ENCODE data around the gene MBD6. TPM values are rescaled to one million over a fixed set of nuclear protein-coding genes. Genes with fewer than 3 reads are reported as not detected.
"Not testable (repeated sequence)": the region's sequence is repeated elsewhere in the genome, so short reads cannot be mapped to it uniquely, and the experiment has no call there.

The MBD6 gene
- total RNA-seq, 8 experiments from 2014 or later = 5.5 to 37.5 (median 9.7) TPM

DNA sequence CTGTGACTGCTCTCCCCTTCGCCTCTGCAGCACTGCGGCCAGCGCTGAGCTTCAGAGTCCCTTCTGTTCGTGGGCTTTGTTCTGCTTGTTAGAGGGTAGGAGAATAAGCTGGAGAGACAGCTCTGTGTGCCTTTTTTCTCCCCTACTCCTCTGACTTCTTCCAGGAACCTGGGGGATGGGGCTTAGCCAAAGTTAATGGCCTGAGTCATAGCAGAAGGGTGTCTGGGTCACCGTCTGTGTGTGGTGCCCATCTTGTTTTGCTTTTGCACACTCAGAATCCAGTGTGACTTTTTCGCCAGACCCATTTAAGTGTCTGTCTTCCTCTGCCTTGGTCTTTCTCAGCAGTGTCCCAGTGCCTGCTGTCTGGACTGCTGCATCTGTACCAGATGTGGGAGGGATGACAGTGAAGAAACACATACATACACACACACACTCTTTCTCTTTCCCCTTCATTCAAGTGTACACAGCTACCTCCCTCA lies 30.2 kb downstream of the MBD6 start:
- peak overlapping the region; percentile 15 to 71 for H3K27ac ChIP-seq
- ATAC-seq (replicated peaks in 6 of 8) = peak in 7 of 8 experiments; percentile 7 to 31 (median 21)
- 26 to 100% (median 50%) methylated on average over 1 to 5 of the region's 6 CpGs; no CpG with 5 or more reads in 1 of the 10 experiments for WGBS, 10 experiments
- in situ Hi-C loops (cut with MboI; ENCODE audit: low pct_unique_long_range_greater_than_20kb in 2 of 9, low sequenced_read_pairs in 9 of 9, unreplicated experiment in 9 of 9) = no loop called here
- peaks cover 39 to 40% of the 10 kb centered on the region in 2 donors for H3K4me1 ChIP-seq (replicated peaks in 1 of 2)
- peak overlapping the region; percentile 60 to 73 (median 67) for H3K4me3 ChIP-seq

DNA sequence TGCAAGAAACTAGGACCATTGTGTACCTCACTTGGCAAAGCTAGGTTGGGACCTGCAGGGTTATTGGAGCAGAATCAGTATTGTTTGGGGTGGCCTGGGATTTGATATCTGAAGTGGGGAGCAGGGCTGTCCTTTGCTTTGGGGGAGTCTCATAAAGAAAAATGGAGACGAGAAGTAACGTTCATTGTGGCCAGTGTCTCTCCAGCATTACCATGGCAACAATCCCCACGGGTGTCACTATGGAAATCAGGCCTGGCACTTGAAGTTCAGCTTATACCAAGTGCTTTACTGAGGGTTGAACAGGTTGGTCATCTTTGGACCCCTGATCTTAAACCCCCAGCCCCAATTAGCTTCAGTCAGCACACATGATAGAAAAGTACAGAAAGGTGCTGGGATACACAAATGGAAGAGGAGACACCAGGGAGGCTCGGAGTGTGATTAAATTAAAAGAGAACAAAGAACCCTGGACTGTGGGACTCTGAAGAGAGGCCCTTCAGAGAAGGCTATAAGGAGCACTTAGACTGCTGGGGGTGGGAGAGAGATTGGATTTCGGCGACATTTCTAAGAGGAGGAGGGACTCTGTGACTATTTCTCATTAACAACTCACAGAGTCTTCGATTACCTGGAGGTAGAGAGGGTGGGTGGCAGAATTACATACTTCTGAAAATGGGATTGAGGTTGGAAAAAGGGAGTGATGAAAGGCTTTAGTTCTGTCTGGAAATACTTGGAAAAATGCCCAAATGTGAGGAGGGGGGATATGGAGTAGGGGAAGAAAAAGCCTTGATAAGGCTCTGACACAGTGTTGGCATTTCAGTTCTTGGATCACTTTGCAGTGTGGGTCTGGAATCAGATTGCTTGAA lies 30.9 kb downstream of the MBD6 start:
- in situ Hi-C loops (cut with MboI; ENCODE audit: low pct_unique_long_range_greater_than_20kb in 2 of 9, low sequenced_read_pairs in 9 of 9, unreplicated experiment in 9 of 9) = no loop called here
- peak in 3 of 8 experiments; percentile 11 to 22 (median 15) for ATAC-seq (replicated peaks in 6 of 8)
- WGBS, 10 experiments = 33 to 80% (median 46%) methylated on average over 1 to 6 of the region's 7 CpGs; no CpG with 5 or more reads in 3 of the 10 experiments
- Histone ChIP-seq H3K4me1 (replicated peaks in 1 of 2) (peaks cover 39 to 40% of the 10 kb centered on the region in 2 donors), H3K4me3 (peak overlapping the region; percentile 60 to 73 (median 67)), H3K27ac (peak overlapping the region; percentile 16 to 71)

DNA sequence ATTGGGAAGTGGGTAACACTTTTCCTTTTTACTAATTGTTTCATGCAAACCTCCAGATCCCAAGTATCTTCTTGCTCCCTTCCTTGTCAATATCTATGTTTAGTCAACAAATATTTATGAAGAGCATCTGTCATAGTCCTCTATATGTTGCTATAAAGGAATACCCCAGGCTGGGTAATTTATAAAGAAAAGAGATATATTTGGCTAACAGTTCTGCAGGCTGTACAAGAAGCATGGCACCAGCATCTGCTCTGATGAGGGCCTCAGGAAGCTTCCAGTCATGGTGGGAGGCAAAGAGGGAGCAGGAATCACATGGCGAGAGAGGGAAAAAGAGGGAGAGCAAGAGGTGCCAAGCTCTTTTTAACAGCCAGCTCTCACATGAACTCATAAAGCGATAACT lies 31.8 kb downstream of the MBD6 start:
- no peak for ATAC-seq (replicated peaks in 6 of 8)
- Histone ChIP-seq H3K4me1 (replicated peaks in 1 of 2) (peaks cover 36 to 38% of the 10 kb centered on the region in 2 donors), H3K27ac (no peak overlapping the region), H3K4me3 (no peak overlapping the region)
- 40 to 100% (median 100%) methylated on average over 1 to 2 of the region's 2 CpGs; no CpG with 5 or more reads in 4 of the 10 experiments for WGBS, 10 experiments
- in situ Hi-C loops (cut with MboI; ENCODE audit: low pct_unique_long_range_greater_than_20kb in 2 of 9, low sequenced_read_pairs in 9 of 9, unreplicated experiment in 9 of 9) = no loop called here

DNA sequence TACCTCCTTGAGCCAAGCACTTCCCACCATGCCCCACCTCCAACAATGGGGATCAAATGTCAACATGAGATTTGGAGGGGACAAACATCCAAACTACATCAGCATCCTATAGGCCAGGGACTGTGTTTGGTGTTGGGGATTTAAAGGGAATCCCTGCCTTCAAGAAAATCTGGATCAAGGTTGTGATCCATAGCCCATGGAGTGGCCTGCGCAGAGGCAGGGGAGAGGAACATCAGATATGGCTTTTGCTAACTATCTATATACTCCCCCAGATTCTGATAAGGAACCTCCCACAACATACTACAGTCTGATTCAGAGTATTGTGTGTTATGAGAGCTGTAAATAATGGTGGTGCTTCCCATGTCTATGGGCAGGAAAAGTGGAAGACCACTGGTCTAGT lies 32.3 kb downstream of the MBD6 start:
- H3K4me3 ChIP-seq = no peak overlapping the region
- in situ Hi-C loops (cut with MboI; ENCODE audit: low pct_unique_long_range_greater_than_20kb in 2 of 9, low sequenced_read_pairs in 9 of 9, unreplicated experiment in 9 of 9) = no loop called here
- peaks cover 35 to 36% of the 10 kb centered on the region in 2 donors for H3K4me1 ChIP-seq (replicated peaks in 1 of 2)
- 100% methylated on average over 1 of the region's 1 CpG; no CpG with 5 or more reads in 7 of the 10 experiments for WGBS, 10 experiments
- ATAC-seq (replicated peaks in 6 of 8) = no peak
- no peak overlapping the region for H3K27ac ChIP-seq

DNA sequence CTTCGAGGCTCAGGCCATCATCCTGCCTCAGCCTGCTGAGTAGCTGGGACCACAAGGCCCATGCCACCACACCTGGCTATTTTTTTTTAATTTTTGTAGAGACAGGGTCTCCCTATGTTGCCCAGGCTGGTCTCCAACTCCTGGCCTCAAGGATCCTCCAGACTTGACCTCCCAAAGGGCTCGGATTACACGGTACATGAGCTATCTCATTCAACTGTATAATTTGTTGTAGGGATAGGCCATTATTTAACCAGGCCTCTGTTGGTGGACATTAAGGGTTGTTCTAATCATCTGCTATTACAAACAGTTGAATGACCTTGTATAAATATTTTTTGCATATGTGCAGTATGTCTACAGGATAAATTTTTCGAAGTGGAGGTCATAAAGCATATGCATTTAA lies 36.2 kb downstream of the MBD6 start:
- Histone ChIP-seq H3K4me3 (no peak overlapping the region), H3K27ac (no peak overlapping the region), H3K4me1 (replicated peaks in 1 of 2) (peaks cover 8 to 15% of the 10 kb centered on the region in 2 donors)
- in situ Hi-C loops (cut with MboI; ENCODE audit: low pct_unique_long_range_greater_than_20kb in 2 of 9, low sequenced_read_pairs in 9 of 9, unreplicated experiment in 9 of 9) = no loop called here
- no peak for ATAC-seq (replicated peaks in 6 of 8)
- WGBS, 10 experiments = 0 to 92% (median 81%) methylated on average over 1 to 4 of the region's 4 CpGs; no CpG with 5 or more reads in 1 of the 10 experiments

DNA sequence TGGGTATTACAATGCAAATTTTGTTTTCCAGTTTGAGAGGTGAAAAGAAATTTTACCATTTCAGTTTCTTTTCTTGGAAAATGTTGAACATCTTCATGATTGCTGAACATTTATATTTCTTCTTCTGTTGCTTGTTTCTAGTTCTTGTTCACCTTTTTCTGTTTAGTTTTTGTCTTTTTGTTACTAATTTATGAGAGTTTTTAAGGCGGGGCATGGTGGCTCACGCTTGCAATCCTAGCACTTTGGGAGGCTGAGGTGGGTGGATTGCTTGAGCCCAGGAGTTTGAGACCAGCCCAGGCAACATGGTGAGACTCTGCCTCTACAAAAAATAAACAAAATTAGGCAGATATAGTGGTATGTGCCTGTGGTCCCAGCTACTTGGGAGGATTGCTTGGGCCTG lies 37.9 kb downstream of the MBD6 start:
- in situ Hi-C loops (cut with MboI; ENCODE audit: low pct_unique_long_range_greater_than_20kb in 2 of 9, low sequenced_read_pairs in 9 of 9, unreplicated experiment in 9 of 9) = no loop called here
- Histone ChIP-seq H3K4me1 (replicated peaks in 1 of 2) (peaks cover 6 to 8% of the 10 kb centered on the region in 2 donors), H3K4me3 (no peak overlapping the region), H3K27ac (no peak overlapping the region)
- peak in 1 of 8 experiments; percentile 22 for ATAC-seq (replicated peaks in 6 of 8)
- 48 to 100% (median 86%) methylated on average over 1 to 2 of the region's 2 CpGs; no CpG with 5 or more reads in 4 of the 10 experiments for WGBS, 10 experiments

DNA sequence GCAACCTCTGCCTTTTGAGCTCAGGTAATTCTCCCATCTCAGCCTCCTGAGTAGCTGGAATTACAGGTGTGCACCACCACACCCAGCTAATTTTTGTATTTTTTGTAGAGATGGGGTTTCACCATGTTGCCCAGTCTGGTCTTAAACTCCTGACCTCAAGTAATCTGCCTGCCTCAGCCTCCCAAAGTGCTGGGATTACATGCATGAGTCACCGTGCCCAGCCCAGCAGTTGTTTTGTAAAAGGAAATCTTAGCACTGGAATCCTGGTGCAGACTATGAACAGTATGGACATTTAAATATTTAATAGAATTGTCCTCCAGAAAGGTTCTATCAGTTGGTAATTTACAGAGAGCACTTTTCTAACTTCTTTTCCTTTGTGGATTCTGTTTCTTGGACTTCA lies 38.5 kb downstream of the MBD6 start:
- WGBS, 10 experiments = 0 to 75% (median 13%) methylated on average over 1 of the region's 1 CpG; no CpG with 5 or more reads in 5 of the 10 experiments
- H3K4me3 ChIP-seq; in situ Hi-C loops (cut with MboI; ENCODE audit: low pct_unique_long_range_greater_than_20kb in 2 of 9, low sequenced_read_pairs in 9 of 9, unreplicated experiment in 9 of 9); H3K27ac ChIP-seq; H3K4me1 ChIP-seq (replicated peaks in 1 of 2): not testable (repeated sequence)
- peak in 3 of 8 experiments; percentile 66 to 93 (median 88) for ATAC-seq (replicated peaks in 6 of 8)

DNA sequence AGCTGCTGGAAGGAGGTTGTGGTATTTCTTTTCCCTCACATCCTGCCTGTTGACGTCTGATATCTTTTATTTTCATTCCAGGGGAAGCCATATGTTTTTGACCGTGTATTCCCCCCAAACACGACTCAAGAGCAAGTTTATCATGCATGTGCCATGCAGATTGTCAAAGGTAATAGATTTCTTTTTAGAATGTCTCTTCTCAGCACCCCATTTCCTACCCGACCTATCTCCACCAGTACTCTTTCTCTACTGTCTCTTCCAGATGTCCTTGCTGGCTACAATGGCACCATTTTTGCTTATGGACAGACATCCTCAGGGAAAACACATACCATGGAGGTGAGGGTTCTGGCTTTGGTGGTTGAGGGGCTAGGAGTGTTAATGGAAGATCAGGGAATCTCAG lies 40.7 kb downstream of the MBD6 start:
- in situ Hi-C loops (cut with MboI; ENCODE audit: low pct_unique_long_range_greater_than_20kb in 2 of 9, low sequenced_read_pairs in 9 of 9, unreplicated experiment in 9 of 9) = no loop called here
- Histone ChIP-seq H3K4me3 (no peak overlapping the region), H3K4me1 (replicated peaks in 1 of 2) (no peaks in the 10 kb centered on the region), H3K27ac (no peak overlapping the region)
- WGBS, 10 experiments = 0 to 92% (median 57%) methylated on average over 1 to 4 of the region's 4 CpGs; no CpG with 5 or more reads in 1 of the 10 experiments
- no peak for ATAC-seq (replicated peaks in 6 of 8)

DNA sequence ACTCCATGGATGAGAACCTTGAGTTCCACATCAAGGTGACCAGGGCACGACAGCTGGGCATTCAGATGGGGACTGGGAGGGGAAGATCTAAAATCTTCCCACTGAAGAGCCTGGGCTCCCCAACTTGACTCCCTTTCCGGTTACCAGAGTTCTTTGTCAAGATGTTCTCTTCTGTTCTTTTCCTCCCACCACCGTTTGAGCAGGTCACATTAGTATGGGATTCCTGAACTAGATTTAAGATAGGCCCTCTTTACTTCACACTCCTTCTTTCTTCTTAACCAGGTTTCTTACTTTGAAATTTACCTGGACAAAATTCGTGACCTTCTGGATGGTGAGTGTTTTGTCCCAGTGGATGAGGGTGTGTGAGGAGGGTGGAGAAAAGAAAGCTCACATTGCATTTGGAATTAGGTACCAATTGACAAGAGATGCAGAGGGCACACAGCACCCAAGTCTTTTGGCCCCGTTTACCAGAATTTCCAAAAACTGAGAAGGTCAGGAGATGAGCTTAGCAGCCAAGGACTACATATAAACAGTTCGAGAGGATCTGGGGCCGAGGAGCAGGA lies 41.6 kb downstream of the MBD6 start:
- WGBS, 10 experiments = 60 to 92% (median 80%) methylated on average over 2 to 7 of the region's 7 CpGs; no CpG with 5 or more reads in 1 of the 10 experiments
- no peaks in the 10 kb centered on the region for H3K4me1 ChIP-seq (replicated peaks in 1 of 2)
- no peak overlapping the region for H3K27ac ChIP-seq
- no peak overlapping the region for H3K4me3 ChIP-seq
- in situ Hi-C loops (cut with MboI; ENCODE audit: low pct_unique_long_range_greater_than_20kb in 2 of 9, low sequenced_read_pairs in 9 of 9, unreplicated experiment in 9 of 9) = no loop called here
- ATAC-seq (replicated peaks in 6 of 8) = no peak

DNA sequence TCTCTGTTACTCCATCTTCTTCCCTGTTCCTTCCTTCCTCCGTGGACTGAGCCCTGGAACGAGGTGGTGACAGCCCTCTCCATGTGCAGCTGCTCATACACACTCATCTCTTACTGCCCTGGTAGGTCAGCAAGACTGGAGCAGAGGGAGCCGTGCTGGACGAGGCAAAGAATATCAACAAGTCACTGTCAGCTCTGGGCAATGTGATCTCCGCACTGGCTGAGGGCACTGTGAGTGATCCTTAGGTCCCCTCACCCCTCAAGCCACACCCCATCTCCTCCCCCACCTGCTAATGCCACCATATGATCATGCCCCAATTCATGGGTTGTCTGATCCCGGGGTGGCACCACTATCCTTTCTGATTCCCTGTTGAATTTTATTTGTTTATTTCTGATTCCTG lies 46.2 kb downstream of the MBD6 start:
- in situ Hi-C loops (cut with MboI; ENCODE audit: low pct_unique_long_range_greater_than_20kb in 2 of 9, low sequenced_read_pairs in 9 of 9, unreplicated experiment in 9 of 9) = no loop called here
- Histone ChIP-seq H3K4me3 (no peak overlapping the region), H3K4me1 (replicated peaks in 1 of 2) (no peaks in the 10 kb centered on the region), H3K27ac (no peak overlapping the region)
- no peak for ATAC-seq (replicated peaks in 6 of 8)
- 0 to 93% (median 82%) methylated on average over 1 to 5 of the region's 6 CpGs; no CpG with 5 or more reads in 2 of the 10 experiments for WGBS, 10 experiments

DNA sequence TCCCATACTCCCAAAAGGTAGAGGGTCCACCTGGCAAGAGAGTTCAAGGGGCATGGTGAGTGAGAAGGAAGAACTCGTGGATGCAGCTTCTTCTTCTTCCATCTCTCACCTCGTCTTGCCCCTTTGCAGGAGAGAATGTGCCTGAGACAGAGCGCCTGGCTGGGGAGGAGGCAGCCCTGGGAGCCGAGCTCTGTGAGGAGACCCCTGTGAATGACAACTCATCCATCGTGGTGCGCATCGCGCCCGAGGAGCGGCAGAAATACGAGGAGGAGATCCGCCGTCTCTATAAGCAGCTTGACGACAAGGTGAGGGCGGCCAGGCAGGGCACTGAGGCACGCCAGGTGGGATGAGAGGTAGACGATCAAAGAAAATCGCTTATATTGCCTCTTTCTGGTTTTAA lies 47.2 kb downstream of the MBD6 start:
- in situ Hi-C loops (cut with MboI; ENCODE audit: low pct_unique_long_range_greater_than_20kb in 2 of 9, low sequenced_read_pairs in 9 of 9, unreplicated experiment in 9 of 9) = no loop called here
- Histone ChIP-seq H3K27ac (no peak overlapping the region), H3K4me1 (replicated peaks in 1 of 2) (no peaks in the 10 kb centered on the region), H3K4me3 (no peak overlapping the region)
- 36 to 100% (median 83%) methylated on average over 1 to 11 of the region's 18 CpGs; no CpG with 5 or more reads in 2 of the 10 experiments for WGBS, 10 experiments
- no peak for ATAC-seq (replicated peaks in 6 of 8)

DNA sequence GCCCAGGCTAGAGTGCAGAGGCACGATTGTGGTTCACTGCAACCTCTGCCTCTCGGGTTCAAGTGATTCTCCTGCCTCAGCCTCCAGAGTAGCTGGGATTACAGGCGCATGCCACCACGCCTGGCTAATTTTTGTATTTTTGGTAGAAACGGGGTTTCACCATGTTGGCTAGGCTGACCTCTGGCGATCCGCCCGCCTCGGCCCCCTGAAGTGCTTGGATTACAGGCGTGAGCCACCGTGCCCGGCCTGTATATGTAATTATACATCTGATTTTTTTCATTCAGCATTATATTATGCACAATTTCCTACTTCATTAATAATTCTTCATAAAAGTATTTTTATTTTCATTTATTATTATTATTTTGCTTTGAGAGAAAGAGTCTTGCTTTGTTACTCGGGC lies 47.8 kb downstream of the MBD6 start:
- H3K4me1 ChIP-seq (replicated peaks in 1 of 2); ATAC-seq (replicated peaks in 6 of 8); H3K4me3 ChIP-seq; H3K27ac ChIP-seq; in situ Hi-C loops (cut with MboI; ENCODE audit: low pct_unique_long_range_greater_than_20kb in 2 of 9, low sequenced_read_pairs in 9 of 9, unreplicated experiment in 9 of 9): not testable (repeated sequence)
- 14 to 93% (median 67%) methylated on average over 1 to 9 of the region's 13 CpGs; no CpG with 5 or more reads in 1 of the 10 experiments for WGBS, 10 experiments
